ENCODE data around the gene TEAD1. TPM values are rescaled to one million over a fixed set of nuclear protein-coding genes. Genes with fewer than 3 reads are reported as not detected.

The TEAD1 gene
- polyA plus RNA-seq, 2 of the 4 experiments (the other 2 are of a cell fraction): 111 to 112 TPM

DNA sequence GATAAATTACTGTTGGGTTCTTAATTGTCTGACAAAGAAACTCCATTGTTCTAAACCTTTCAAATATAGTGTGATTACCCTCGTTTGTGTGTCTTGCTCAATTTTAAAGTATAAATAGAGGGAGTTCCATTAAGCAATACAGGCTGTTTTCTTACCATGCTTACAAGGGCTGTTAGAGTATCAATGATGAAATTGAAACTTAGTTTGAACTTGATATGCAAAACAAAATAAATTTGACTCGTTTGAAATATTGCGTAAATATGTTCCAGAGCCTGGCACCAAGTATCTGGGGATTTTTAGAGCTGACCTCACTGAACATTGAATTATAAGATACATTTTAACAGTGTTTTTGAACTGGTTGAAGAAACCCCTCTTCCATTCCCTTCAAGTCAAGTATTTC lies 31.7 kb downstream of the TEAD1 start:
- FAIRE-seq (no peak), DNase-seq (ENCODE audit: low read depth in 1 of 2, low spot score in 1 of 2) (no peak), ATAC-seq (no peak)
- TF ChIP-seq, protein P1, sequence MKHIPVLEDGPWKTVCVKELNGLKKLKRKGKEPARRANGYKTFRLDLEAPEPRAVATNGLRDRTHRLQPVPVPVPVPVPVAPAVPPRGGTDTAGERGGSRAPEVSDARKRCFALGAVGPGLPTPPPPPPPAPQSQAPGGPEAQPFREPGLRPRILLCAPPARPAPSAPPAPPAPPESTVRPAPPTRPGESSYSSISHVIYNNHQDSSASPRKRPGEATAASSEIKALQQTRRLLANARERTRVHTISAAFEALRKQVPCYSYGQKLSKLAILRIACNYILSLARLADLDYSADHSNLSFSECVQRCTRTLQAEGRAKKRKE (CRISPR knock-in tag; IDR thresholded peaks at IDR 0.05; ENCODE audit: low read depth): no peak
- TF ChIP-seq CEBPB (IDR thresholded peaks at IDR 0.05) (peak in 1 of 2 experiments; percentile 21; a peak in 1 of 4 replicates), HOXB13 (CRISPR knock-in tag; IDR thresholded peaks at IDR 0.05; ENCODE audit: low read depth) (no peak), BHLHE40 (IDR thresholded peaks at IDR 0.05; ENCODE audit: low read depth, low read length) (no peak)
- Histone ChIP-seq H3K4me3 (no peak overlapping the region), H3K4me2 (no peak overlapping the region), H3K4me1 (peaks cover 97% of the 10 kb centered on the region), H3K9me3 (no peaks in the 10 kb centered on the region), H3K27ac (no peak overlapping the region)
- 68% methylated on average over 3 of the region's 3 CpGs for WGBS (ENCODE audit: missing lambda C conversion rate)
- POLR2A ChIA-PET: interaction anchor here (0.6 kb wide), 2 partner anchors 69 to 181 kb away, joined by 3 to 4 read pairs; no protein-coding TSS in a partner anchor
- CTCF ChIA-PET: no interaction called here

DNA sequence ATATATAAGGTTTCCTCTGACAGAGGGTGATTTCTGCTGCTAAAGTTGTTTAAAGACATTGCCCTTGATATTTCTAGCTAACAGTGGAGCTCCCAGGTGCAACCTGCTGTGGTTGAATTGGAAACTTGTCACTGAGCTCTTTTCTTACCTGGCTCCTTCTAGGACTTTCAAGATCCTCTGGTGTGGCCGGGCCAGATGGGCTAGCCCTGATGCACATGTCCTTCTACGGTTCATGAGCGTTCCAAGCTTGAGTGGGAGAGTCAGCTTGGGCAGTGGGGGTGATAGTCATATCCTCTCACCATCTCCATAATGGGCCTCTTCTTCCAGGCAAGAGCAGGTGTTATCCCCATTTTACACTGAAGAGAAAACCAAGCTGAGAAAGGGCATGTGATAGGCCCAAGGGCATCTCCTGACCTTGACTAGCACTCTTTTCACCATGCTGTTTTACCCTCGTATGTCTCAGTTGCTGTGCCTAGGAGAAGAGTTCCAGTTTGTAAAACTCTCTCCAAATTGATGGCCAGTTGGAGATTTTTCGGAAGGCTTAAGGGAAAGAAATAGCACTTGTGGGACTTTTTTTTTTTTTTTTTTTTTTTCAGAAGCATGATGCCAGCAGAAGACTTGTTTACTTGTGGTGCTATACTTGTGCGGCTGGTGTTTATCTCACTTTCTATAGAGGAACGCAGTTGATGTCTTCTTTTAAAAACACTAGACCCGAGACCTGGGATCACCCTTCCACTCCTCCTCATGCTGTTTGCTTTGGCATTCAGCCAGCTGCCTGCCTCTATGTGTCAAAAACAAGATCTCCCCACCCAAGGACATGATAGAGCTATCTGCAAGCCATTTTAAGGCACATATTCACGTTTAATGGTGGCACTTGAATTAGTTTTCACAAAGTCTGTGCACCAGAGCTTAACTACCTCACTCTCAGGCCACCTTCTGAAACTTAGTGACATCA lies 32.6 kb downstream of the TEAD1 start:
- DNase-seq (ENCODE audit: low read depth in 1 of 2, low spot score in 1 of 2) (no peak), FAIRE-seq (no peak), ATAC-seq (no peak)
- TF ChIP-seq POLR2A (IDR thresholded peaks at IDR 0.05; ENCODE audit: low read length): no peak
- no peak for TF ChIP-seq ESRRA (IDR thresholded peaks at IDR 0.05; ENCODE audit: borderline replicate concordance, low read length)
- TF ChIP-seq, protein P2, sequence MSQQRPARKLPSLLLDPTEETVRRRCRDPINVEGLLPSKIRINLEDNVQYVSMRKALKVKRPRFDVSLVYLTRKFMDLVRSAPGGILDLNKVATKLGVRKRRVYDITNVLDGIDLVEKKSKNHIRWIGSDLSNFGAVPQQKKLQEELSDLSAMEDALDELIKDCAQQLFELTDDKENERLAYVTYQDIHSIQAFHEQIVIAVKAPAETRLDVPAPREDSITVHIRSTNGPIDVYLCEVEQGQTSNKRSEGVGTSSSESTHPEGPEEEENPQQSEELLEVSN (IDR thresholded peaks at IDR 0.05; ENCODE audit: borderline replicate concordance, low read depth): no peak
- TF ChIP-seq CBX8 (IDR thresholded peaks at IDR 0.05): no peak
- no peak for TF ChIP-seq FOSL2 (IDR thresholded peaks at IDR 0.05)
- no peak for TF ChIP-seq FOSL2 (CRISPR knock-in tag; IDR thresholded peaks at IDR 0.05)
- TF ChIP-seq, protein P3, sequence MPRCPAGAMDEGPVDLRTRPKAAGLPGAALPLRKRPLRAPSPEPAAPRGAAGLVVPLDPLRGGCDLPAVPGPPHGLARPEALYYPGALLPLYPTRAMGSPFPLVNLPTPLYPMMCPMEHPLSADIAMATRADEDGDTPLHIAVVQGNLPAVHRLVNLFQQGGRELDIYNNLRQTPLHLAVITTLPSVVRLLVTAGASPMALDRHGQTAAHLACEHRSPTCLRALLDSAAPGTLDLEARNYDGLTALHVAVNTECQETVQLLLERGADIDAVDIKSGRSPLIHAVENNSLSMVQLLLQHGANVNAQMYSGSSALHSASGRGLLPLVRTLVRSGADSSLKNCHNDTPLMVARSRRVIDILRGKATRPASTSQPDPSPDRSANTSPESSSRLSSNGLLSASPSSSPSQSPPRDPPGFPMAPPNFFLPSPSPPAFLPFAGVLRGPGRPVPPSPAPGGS (IDR thresholded peaks at IDR 0.05): no peak
- no peak for TF ChIP-seq PHF8 (IDR thresholded peaks at IDR 0.05; ENCODE audit: borderline replicate concordance, low read depth)
- TF ChIP-seq, protein P4, sequence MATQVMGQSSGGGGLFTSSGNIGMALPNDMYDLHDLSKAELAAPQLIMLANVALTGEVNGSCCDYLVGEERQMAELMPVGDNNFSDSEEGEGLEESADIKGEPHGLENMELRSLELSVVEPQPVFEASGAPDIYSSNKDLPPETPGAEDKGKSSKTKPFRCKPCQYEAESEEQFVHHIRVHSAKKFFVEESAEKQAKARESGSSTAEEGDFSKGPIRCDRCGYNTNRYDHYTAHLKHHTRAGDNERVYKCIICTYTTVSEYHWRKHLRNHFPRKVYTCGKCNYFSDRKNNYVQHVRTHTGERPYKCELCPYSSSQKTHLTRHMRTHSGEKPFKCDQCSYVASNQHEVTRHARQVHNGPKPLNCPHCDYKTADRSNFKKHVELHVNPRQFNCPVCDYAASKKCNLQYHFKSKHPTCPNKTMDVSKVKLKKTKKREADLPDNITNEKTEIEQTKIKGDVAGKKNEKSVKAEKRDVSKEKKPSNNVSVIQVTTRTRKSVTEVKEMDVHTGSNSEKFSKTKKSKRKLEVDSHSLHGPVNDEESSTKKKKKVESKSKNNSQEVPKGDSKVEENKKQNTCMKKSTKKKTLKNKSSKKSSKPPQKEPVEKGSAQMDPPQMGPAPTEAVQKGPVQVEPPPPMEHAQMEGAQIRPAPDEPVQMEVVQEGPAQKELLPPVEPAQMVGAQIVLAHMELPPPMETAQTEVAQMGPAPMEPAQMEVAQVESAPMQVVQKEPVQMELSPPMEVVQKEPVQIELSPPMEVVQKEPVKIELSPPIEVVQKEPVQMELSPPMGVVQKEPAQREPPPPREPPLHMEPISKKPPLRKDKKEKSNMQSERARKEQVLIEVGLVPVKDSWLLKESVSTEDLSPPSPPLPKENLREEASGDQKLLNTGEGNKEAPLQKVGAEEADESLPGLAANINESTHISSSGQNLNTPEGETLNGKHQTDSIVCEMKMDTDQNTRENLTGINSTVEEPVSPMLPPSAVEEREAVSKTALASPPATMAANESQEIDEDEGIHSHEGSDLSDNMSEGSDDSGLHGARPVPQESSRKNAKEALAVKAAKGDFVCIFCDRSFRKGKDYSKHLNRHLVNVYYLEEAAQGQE (IDR thresholded peaks at IDR 0.05): no peak
- Histone ChIP-seq H3K27ac (peak overlapping the region in 1 of 2 experiments; percentile 39; a peak in 3 of 6 replicates), H3K9me3 (no peaks in the 10 kb centered on the region), H3K4me3 (no peak overlapping the region), H3K4me2 (peak overlapping the region; percentile 43), H3K4me1 (peaks cover 89% of the 10 kb centered on the region)
- WGBS (ENCODE audit: missing lambda C conversion rate): 53% methylated on average over 9 of the region's 9 CpGs
- ChIA-PET POLR2A (interaction anchor here (0.6 to 0.7 kb wide), 2 partner anchors 22 to 180 kb away, joined by 4 to 6 read pairs; no protein-coding TSS in a partner anchor), CTCF (no interaction called here)

DNA sequence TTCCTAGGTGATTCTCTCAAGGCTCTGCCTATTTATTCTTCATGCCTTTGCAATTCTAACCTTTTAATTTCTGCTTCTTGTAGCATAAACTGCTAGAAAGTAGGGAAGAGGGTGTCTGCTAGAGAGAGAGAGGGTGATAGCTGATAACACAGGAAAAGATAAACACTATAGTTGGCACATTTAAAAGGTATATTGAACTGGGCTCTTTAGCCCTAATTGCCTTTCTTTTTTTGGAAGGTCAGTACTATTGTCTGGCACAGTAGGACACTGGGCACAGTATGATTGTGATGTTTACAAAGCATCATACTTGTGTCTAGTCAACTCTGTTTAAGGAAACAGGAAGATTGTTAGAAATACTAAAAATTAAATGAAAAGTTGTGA lies 33.3 kb downstream of the TEAD1 start:
- Histone ChIP-seq H3K9me3 (no peaks in the 10 kb centered on the region), H3K4me1 (peaks cover 83% of the 10 kb centered on the region), H3K4me3 (no peak overlapping the region), H3K4me2 (peak overlapping the region; percentile 43), H3K27ac (peak overlapping the region in 1 of 2 experiments; percentile 37; a peak in 3 of 6 replicates)
- DNase-seq (ENCODE audit: low read depth in 1 of 2, low spot score in 1 of 2) (no peak), ATAC-seq (no peak), FAIRE-seq (no peak)
- CTCF ChIA-PET: no interaction called here
- POLR2A ChIA-PET: interaction anchor here (0.6 to 0.7 kb wide), 2 partner anchors 23 to 37 kb away, joined by 3 to 6 read pairs; no protein-coding TSS in a partner anchor
- TF ChIP-seq ZFP36 (IDR thresholded peaks at IDR 0.05; ENCODE audit: borderline replicate concordance, partially characterized antibody) (no peak), SMC3 (IDR thresholded peaks at IDR 0.05) (no peak), EHMT2 (IDR thresholded peaks at IDR 0.05; ENCODE audit: low read depth) (no peak), CBX8 (IDR thresholded peaks at IDR 0.05) (no peak), ZC3H11A (IDR thresholded peaks at IDR 0.05) (no peak), EP300 (IDR thresholded peaks at IDR 0.05) (no peak), ZSCAN20 (CRISPR knock-in tag; IDR thresholded peaks at IDR 0.05) (no peak), CHD4 (IDR thresholded peaks at IDR 0.05; ENCODE audit: borderline replicate concordance) (no peak), KDM1A (IDR thresholded peaks at IDR 0.05; ENCODE audit: low read depth) (no peak), RCOR1 (IDR thresholded peaks at IDR 0.05; ENCODE audit: low read depth, low read length) (no peak), ESRRA (IDR thresholded peaks at IDR 0.05; ENCODE audit: borderline replicate concordance, low read length) (no peak), HDAC2 (IDR thresholded peaks at IDR 0.05) (no peak)
- TF ChIP-seq, protein P5, sequence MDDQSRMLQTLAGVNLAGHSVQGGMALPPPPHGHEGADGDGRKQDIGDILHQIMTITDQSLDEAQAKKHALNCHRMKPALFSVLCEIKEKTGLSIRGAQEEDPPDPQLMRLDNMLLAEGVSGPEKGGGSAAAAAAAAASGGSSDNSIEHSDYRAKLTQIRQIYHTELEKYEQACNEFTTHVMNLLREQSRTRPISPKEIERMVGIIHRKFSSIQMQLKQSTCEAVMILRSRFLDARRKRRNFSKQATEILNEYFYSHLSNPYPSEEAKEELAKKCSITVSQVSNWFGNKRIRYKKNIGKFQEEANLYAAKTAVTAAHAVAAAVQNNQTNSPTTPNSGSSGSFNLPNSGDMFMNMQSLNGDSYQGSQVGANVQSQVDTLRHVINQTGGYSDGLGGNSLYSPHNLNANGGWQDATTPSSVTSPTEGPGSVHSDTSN (IDR thresholded peaks at IDR 0.05): no peak
- TF ChIP-seq, protein P6, sequence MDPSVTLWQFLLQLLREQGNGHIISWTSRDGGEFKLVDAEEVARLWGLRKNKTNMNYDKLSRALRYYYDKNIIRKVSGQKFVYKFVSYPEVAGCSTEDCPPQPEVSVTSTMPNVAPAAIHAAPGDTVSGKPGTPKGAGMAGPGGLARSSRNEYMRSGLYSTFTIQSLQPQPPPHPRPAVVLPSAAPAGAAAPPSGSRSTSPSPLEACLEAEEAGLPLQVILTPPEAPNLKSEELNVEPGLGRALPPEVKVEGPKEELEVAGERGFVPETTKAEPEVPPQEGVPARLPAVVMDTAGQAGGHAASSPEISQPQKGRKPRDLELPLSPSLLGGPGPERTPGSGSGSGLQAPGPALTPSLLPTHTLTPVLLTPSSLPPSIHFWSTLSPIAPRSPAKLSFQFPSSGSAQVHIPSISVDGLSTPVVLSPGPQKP (IDR thresholded peaks at IDR 0.05; ENCODE audit: low read depth, low read length): no peak

All from A549 (cell line).